GM21526 (cell line): Measurements from ENCODE around the gene KLC1.
A peak's percentile ranks its signal among the peaks of the same experiment; 100 is the strongest.
"Not testable (repeated sequence)": the region's sequence is repeated elsewhere in the genome, so short reads cannot be mapped to it uniquely, and the experiment has no call there.

Experiments used
- ATAC-seq: cut with Tn5 transposase; IDR thresholded peaks from one replicate; pipeline ENCODE4 v1.9.1; 2021; ENCODE audit warnings: moderate library complexity; ENCODE audit not compliant: unreplicated experiment, low FRiP score

KLC1 gene

DNA sequence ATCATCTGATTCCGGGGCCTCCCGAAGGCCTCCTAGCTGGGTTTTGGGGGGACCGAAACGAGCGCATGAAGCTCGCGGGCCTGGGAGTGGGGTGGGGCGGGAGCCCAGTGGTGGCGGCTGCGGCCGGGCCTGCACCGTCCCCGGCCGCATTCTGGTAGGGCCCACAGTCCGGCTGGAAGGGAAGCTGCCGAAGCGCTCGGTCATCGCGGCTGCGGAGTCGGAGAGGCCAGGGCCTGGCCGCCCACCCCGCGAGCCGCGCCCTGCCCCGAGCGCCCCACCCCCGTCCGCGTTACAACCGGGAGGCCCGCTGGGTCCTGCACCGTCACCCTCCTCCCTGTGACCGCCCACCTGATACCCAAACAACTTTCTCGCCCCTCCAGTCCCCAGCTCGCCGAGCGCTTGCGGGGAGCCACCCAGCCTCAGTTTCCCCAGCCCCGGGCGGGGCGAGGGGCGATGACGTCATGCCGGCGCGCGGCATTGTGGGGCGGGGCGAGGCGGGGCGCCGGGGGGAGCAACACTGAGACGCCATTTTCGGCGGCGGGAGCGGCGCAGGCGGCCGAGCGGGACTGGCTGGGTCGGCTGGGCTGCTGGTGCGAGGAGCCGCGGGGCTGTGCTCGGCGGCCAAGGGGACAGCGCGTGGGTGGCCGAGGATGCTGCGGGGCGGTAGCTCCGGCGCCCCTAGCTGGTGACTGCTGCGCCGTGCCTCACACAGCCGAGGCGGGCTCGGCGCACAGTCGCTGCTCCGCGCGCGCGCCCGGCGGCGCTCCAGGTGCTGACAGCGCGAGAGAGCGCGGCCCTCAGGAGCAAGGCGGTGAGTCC, at the start of gene KLC1:
KLC1 (plus strand) TSS at position 528 of the 819 bp plus-strand sequence. CDS start 25,354 bp downstream, outside the sequence.
- ATAC-seq = peak; percentile 63

- ATAC-seq = no peak
These were observed 47.8 kb upstream of the KLC1 start for GRCh38 chr14:103581206-103581605.

DNA sequence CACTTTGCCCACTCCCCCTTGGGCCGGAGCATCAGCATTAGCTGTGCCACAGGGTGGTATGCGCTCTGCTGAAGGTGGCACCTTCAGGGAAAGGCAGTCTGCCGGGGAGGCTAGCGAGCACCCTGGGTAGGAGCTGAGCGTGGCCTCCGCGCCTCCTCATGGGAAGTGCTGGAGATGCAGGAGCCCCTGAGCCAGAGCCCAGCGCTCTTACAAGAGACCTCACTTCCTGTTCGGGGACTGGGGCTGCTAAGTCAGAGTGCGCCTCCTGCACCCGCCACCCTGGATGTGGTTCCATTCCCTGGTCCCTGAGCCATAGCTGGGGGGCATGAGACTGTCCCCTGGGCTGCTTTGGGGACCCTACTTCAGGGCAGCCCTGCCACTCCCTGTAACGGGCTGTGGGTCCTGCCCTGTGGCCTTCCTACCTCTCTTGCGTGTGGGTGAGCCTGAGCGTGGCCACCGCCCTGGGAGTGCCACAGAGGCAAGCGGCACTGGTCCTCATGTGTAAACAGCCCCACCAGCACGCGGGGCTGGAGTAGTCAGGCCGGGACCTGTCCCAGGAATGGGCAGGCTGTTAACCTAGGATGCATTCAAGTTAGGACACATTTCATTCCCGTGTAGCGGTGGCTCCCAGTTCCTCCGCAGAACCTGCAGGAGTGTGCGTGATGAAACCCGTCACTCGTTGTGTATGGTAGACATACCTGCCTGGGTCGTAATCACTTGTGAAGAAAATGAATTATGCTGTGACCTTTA, 46.9 kb upstream of the KLC1 start:
- ATAC-seq = no peak

DNA sequence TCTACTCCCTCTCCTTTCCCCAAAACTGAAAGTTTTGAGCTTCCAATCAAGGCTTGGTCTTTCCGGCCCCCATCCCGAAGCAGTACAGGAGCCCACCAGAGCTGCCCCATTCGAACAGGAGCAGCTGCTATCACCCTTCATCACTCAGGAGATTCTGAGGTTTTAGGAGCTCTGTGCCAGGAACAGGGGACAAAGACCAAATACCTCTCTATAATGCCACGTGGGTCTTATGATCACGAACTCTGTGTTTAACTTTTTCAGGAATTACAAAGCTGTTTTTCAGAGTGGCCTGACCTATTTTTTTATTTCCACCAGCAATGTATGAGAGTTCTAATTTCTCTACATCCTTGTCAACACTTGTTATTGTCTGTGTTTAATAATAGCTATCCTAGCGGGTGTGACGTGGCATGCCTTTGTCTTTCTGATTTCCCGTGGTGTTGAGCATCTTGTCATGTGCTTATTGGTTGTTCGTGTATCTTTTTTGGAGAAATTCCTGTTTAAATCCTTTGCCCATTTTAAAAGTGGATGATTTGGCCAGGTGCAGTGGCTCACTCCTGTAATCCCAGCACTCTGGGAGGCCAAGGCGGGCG, 44.6 kb upstream of the KLC1 start:
- ATAC-seq = no peak

- ATAC-seq = peak; percentile 79
These were observed 35.4 kb upstream of the KLC1 start for GRCh38 chr14:103593577-103593976.

- no peak for ATAC-seq
These were observed 34.7 kb upstream of the KLC1 start for GRCh38 chr14:103594265-103594664.

- ATAC-seq = no peak
These were observed 31.2 kb upstream of the KLC1 start for GRCh38 chr14:103597623-103598377.

GRCh38 chr14:103600503-103600902, 28.5 kb upstream of the KLC1 start:
- ATAC-seq = no peak

DNA sequence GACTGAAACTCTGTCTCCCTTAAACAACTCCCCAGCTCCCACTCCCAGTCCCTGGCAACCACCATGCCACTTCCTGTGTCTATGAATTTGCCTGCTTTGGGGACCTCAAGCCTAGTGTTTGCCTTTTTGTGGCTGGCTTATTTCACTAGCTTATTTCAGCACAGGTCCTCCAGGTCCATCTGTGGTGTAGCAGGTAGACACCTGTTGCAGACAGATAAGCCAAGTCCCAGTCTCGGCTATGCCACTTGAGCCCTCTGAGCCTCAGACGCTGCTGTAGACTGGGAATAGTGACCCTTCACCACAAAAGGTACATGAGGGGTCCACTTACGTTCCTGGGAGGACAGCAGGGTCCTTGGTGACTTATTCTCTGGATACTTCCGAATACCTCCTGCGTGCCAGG, 24.4 kb upstream of the KLC1 start:
- ATAC-seq = no peak

- peak; percentile 63 for ATAC-seq
These were observed 21.9 kb upstream of the KLC1 start for GRCh38 chr14:103606963-103607668.

DNA sequence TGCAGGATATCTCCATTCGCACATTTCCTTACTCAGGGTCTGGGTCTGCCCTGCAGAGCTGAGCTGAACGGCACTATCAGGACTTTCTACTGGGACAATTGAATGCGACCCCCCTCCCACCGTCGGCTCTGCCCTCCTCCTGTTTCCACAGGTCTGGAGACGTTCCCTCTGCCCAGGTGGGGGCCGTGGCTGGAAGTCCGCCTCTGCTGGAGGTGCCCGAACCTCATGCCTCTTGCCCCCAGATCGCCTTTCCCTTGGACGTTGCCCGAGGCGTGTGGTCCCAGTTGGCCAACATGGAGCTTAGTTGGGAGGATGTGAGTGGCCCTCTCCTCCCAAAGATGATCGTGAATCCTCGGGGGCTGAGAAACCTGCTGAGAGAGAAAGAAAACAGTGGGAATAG, 21.2 kb upstream of the KLC1 start:
- ATAC-seq = no peak

GRCh38 chr14:103609081-103609480, 19.9 kb upstream of the KLC1 start:
- not testable (repeated sequence) for ATAC-seq

DNA sequence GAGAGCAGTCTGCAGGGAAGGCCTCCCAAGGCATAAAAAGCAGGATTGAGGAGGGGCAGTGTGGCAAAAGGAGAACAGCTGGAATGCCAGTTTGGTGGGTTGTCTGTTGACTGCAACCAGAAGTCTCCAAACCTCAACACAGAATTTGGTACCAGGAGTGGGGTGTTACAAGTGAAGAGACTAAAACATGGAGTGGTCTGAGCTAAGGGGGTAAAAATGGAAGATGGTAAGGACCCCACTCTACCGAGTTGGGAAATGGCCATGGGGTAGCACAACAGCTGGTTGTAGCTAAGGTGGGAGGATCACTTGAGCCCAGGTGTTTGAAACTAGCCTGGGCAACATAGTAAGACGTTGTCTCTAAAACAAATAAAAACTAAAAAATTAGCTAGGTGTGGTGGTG, 17.8 kb upstream of the KLC1 start:
- ATAC-seq = no peak

DNA sequence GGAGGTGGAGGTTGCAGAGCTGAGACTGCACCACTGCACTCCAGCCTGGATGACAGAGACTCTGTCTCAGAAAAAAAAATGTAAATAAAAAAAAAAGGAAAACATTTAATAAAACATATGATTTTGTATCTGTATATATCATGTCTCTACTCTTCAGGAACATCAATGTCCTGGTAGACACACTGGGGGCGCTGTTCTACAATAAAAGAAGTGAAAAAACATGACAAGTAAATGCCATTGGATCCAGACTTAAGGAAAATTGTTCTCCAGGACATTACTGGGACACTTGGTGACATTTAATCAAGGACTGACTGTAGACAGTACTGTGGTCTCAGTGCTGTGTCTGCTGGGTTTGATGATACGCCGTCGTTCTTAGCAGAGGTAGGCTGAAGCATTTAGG, 15.5 kb upstream of the KLC1 start:
- ATAC-seq = no peak

GRCh38 chr14:103616635-103617300, 12.2 kb upstream of the KLC1 start:
- no peak for ATAC-seq

DNA sequence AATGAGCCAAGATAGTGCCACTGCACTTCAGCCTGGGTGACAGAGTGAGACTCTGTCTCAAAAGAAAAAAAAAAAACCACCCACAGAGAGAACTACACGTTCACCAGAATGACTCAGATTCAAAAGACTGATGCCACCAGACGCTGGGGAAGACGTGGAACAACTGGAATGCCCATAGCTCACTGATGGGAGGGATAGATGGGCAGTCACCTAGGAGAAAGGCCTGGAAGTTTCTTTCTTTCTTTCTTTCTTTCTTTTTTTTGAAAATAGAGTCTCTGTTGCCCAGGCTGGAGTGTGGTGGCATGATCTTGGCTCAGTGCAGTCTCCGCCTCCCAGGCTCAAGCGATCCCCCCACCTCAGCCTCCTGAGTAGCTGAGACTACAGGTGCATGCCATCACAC, 10.0 kb upstream of the KLC1 start:
- no peak for ATAC-seq

GRCh38 chr14:103621860-103622259, 7.2 kb upstream of the KLC1 start:
- no peak for ATAC-seq

- ATAC-seq = no peak
These were observed 5.7 kb upstream of the KLC1 start for GRCh38 chr14:103623308-103623707.

GRCh38 chr14:103623883-103624482, 5.0 kb upstream of the KLC1 start:
- no peak for ATAC-seq
